HG02623 (cell line): Measurements from ENCODE around the gene TMTC1.

Experiments
- ATAC-seq: cut with Tn5 transposase; IDR thresholded peaks from one replicate; pipeline ENCODE4 v1.9.1; 2021; ENCODE audit warnings: moderate library complexity; ENCODE audit not compliant: unreplicated experiment

TMTC1 gene

GRCh38 chr12:29545102-29545467 is 238.7 kb downstream of the TMTC1 start:
- ATAC-seq = peak; percentile 79

GRCh38 chr12:29544428-29545101 is 239.2 kb downstream of the TMTC1 start:
- peak; percentile 17 for ATAC-seq

GRCh38 chr12:29543036-29543435 is 240.7 kb downstream of the TMTC1 start:
- ATAC-seq = no peak

- ATAC-seq = no peak
These were observed 246.4 kb downstream of the TMTC1 start for GRCh38 chr12:29537298-29537697.

- ATAC-seq = no peak
These were observed 248.8 kb downstream of the TMTC1 start for GRCh38 chr12:29534935-29535334.

- ATAC-seq = no peak
These were observed 249.8 kb downstream of the TMTC1 start for GRCh38 chr12:29533815-29534489.

- ATAC-seq = no peak
These were observed 252.3 kb downstream of the TMTC1 start for GRCh38 chr12:29531471-29531870.

GRCh38 chr12:29530436-29530835 is 253.3 kb downstream of the TMTC1 start:
- ATAC-seq = no peak

GRCh38 chr12:29528161-29528560 is 255.6 kb downstream of the TMTC1 start:
- ATAC-seq = no peak

GRCh38 chr12:29521951-29522350 is 261.8 kb downstream of the TMTC1 start:
- ATAC-seq = no peak

- no peak for ATAC-seq
These were observed 264.1 kb downstream of the TMTC1 start for GRCh38 chr12:29519585-29520182.

- ATAC-seq = no peak
These were observed 265.3 kb downstream of the TMTC1 start for GRCh38 chr12:29518407-29518806.

GRCh38 chr12:29517264-29517663 is 266.5 kb downstream of the TMTC1 start:
- ATAC-seq = no peak

GRCh38 chr12:29516431-29516875 is 267.3 kb downstream of the TMTC1 start:
- no peak for ATAC-seq

- ATAC-seq = no peak
These were observed 273.1 kb downstream of the TMTC1 start for GRCh38 chr12:29510591-29511185.

- no peak for ATAC-seq
These were observed 274.2 kb downstream of the TMTC1 start for GRCh38 chr12:29509503-29509902.

- no peak for ATAC-seq
These were observed 274.8 kb downstream of the TMTC1 start for GRCh38 chr12:29508949-29509348.

GRCh38 chr12:29505122-29505521 is 278.6 kb downstream of the TMTC1 start:
- ATAC-seq = no peak

GRCh38 chr12:29503283-29503682 is 280.5 kb downstream of the TMTC1 start:
- no peak for ATAC-seq

GRCh38 chr12:29499235-29499634 is 284.5 kb downstream of the TMTC1 start:
- no peak for ATAC-seq

- no peak for ATAC-seq
These were observed 286.2 kb downstream of the TMTC1 start, which contains the start of gene OVCH1 for GRCh38 chr12:29497588-29497987. TSS of gene OVCH1 (minus strand) at chr12:29497686. CDS start at chr12:29497686, 0 bp downstream.

GRCh38 chr12:29492891-29493290 is 290.9 kb downstream of the TMTC1 start:
- no peak for ATAC-seq
